Peyer's patch (tissue), 4 donors: ENCODE measurements around the gene SLC39A7.

ENCODE experiments used
- CTCF ChIP-seq, 6 experiments: fragments of 450-650 bp in 4 of 6; fragments of 200-600 bp in 2 of 6; sonication (generic) in 1 of 6; IDR thresholded peaks; one replicate each; pipeline ENCODE4 v1.5.1; 2017 to 2019; ENCODE audit warnings: antibody characterized with exemption in 6 of 6, mild to moderate bottlenecking in 3 of 6, moderate library complexity in 1 of 6
- POLR2A ChIP-seq, 2 donors: fragments of 450-650 bp; IDR thresholded peaks; one replicate each; pipeline ENCODE4 v1.5.1; 2017; ENCODE audit warnings: antibody characterized with exemption in 2 of 2, mild to moderate bottlenecking in 2 of 2, moderate library complexity in 2 of 2

- TF ChIP-seq CTCF (IDR thresholded peaks at IDR 0.05) = no peak
- TF ChIP-seq POLR2A (IDR thresholded peaks at IDR 0.05) = no peak
These were observed 23.8 kb upstream of the SLC39A7 start for GRCh38 chr6:33176906-33177305.
